IMR-90 (cell line): ENCODE measurements around the gene CAB39.

Source experiments
- MXI1 ChIP-seq: IDR thresholded peaks from 2 replicates; pipeline ENCODE4 v1.6.1; 2012; ENCODE audit warnings: low read depth, mild to moderate bottlenecking, low read length, moderate library complexity, borderline replicate concordance
- POLR2A ChIP-seq: IDR thresholded peaks from 2 replicates; pipeline ENCODE4 v1.6.1; 2012; ENCODE audit warnings: mild to moderate bottlenecking, low read depth, low read length
- RAD21 ChIP-seq: IDR thresholded peaks from 2 replicates; pipeline ENCODE4 v1.6.1; 2012; ENCODE audit warnings: low read length, improper control_type of control experiment

DNA sequence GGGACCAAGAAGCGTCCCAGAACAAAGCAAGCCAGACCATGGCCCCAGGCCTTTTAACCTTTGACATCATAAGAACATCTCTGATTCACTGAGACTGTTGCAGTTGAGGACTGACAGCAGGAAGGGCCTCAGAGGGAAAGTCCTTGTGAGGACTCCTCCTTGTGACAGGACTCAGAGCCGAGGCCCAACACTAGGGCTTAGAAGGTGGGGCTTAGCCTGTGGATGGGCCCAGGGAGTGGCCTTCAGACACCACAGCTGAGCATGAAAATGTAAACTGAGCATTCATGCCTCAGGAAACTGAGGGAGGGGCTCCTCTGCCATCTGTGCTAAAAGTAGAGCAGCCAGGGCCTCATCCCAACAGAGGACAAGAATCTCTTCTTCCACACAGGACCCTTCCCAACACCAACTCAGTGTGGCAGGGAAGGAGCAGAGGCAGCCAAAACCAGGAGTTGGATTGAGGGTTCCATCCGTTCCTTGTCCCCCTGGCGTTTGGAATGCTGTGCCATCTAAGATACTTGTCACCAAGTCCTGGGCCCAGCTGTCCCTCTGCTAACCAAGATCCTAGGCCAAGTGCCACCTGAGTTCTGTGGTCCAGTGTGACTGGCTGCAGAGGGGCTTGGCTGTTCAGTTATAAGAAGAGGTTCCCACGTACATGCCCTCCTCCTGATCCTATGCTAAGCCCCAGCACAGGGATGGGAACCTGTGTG is 37.5 kb upstream of the CAB39 start:
- TF ChIP-seq RAD21 (no peak), POLR2A (no peak), MXI1 (no peak)
